GM21381 (cell line): ENCODE measurements around the gene ADGRF1.
"Not testable (repeated sequence)": the region's sequence is repeated elsewhere in the genome, so short reads cannot be mapped to it uniquely, and the experiment has no call there.

Experiments used
- ATAC-seq: cut with Tn5 transposase; IDR thresholded peaks from one replicate; pipeline ENCODE4 v1.9.1; 2021; ENCODE audit warnings: mild to moderate bottlenecking, moderate library complexity; ENCODE audit not compliant: unreplicated experiment

The ADGRF1 gene

GRCh38 chr6:47042275-47042791, at the start of gene ADGRF1:
Gene ADGRF1 (minus strand): TSS chr6:47042332. CDS start chr6:47029061, 13,271 bp downstream.
- no peak for ATAC-seq

GRCh38 chr6:47090881-47091280, 48.7 kb upstream of the ADGRF1 start:
- no peak for ATAC-seq

DNA sequence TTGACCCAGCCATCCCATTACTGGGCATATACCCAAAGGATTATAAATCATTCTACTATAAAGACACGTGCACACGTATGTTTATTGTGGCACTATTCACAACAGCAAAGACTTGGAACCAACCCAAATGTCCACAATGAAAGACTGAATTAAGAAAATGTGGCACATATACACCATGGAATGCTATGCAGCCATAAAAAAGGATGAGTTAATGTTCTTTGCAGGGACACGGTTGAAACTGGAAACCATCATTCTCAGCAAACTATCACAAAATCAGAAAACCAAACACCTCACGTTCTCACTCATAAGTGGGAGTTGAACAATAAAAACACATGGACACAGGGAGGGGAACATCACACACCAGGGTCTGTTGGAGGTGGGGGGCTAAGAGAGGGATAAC, 47.3 kb upstream of the ADGRF1 start:
- ATAC-seq: not testable (repeated sequence)

GRCh38 chr6:47086051-47086770, 44.1 kb upstream of the ADGRF1 start:
- ATAC-seq: no peak

DNA sequence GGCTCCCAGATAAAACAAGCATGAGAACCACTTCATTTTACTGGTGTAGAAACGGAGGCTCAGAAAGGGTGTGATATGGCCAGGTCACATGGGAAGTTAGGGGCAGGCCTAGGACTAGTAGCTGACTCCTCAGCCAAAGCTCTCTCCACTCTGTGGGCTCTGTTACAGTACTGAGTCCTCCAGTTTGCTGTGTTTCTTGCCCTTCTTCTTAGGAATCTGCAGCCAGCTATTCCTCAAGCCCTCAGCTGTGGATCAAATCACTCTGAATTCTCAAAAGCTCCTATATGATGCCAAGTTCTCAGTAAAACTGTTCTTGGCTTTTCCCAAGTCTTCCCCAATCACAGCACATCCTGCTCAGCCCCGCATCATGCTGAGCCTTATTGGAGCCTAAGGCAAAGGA, 42.5 kb upstream of the ADGRF1 start:
- ATAC-seq: no peak

- no peak for ATAC-seq
These were observed 41.5 kb upstream of the ADGRF1 start for GRCh38 chr6:47083586-47084047.

GRCh38 chr6:47080083-47080596, 38.0 kb upstream of the ADGRF1 start:
- no peak for ATAC-seq

DNA sequence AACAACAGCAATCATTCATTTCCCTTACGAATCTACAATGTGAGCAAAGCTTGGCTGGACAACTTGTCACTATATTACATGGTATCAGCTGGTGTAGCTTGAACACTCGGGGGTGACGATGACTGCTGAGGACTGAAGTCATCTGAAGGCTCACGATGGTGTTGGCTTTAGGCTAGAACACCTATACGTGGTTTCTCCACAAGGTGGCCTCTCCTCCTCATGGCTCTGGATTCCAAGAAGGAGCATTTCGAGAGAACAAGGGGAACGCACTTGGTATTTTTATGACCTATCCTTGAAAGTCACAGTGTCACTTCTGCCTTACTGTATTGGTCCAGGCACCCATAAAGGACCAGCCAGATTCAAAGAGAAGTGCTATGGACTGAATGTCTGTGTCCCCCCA, 37.5 kb upstream of the ADGRF1 start:
- no peak for ATAC-seq

DNA sequence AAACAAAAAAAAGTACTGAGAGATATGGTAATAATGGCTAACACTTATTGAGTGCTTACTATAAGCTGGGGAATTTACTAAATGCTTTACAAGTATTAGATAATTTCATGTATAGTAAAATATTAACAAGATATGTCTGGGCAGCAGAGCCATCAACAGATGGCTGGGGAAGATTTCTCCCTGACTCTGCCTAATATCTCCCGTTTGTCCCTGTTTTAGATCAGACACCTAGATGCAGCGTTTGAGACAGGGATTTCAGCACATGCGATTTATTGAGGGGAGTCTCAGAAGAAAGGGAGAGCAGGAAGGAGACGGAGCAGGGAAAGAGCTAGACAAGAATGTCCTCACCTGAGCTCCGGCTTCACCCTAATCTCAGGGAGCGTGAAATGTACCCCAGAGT, 36.9 kb upstream of the ADGRF1 start:
- ATAC-seq: no peak

DNA sequence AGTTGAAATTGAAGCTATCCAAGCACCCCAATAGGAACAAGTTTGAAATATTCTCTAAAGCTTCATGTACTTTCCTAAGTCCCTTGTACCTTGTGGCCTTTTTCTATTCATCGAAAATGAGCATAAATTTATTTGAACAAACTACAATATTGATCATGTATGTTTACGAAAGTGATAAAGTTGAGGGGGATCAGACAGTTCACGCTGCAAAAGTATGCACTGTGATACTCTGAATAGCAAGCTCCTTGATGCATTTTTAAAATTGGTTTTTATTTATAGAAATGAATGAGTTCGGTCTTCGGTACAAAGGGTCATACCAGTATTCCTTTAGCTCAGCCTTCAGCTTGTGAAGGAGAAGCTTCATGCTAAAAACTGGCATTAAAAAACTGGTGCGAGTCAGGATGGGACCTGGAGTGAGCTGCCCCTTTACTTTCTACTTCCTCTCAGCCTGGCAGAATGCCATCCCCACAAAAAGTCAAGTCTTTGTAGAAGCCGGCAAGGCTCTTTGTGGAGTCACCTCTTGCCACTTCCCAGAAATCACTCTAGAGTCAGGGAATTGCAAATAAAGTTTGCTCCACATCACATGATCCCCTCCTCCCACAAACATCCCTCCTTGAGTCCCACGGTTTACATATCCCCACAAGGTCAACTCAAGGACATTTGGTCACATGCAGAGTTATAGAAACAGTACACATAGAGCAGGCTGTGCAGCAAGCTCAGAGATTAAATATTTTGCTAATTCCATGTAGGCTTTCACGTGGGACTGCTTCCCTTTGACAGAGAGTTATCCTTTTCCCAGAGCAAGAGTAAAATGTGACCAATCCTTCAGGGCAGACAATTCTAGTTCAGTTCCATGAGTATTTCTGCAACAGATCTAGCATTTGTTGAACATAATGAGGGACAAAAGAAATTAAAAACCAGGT, 34.6 kb upstream of the ADGRF1 start:
- no peak for ATAC-seq

DNA sequence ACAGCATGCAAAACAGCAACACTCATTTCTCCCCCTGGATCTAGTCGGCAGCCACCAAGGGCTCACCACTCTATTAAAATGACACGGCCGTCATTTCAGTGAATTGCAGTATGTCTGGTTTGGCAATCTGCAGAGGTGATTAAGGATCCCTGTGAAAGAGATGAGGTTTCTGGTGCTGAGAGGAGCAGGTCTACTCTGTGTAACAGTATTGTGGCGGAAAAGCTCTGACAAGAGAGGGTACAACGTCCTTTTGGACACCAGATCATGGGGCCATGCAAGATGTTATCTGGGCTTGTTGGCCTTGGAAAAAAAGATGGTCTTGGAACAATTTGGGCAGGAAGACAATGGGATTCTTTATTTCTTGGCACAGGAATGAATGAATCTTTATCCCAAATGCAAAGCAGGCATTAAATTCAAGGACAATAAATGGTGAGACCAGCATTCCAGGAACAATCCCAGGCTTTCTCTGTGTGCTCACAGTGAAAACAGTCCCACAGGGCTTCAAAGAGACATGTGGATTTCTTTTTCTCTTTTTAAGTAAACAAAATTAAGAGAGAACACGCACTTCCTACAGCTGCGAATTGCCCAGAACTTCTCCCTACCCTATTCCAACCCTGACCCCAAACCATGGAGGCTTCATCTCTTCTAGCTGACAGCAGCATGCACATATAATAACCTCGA, 33.7 kb upstream of the ADGRF1 start:
- no peak for ATAC-seq

GRCh38 chr6:47075168-47075567, 33.0 kb upstream of the ADGRF1 start:
- no peak for ATAC-seq

DNA sequence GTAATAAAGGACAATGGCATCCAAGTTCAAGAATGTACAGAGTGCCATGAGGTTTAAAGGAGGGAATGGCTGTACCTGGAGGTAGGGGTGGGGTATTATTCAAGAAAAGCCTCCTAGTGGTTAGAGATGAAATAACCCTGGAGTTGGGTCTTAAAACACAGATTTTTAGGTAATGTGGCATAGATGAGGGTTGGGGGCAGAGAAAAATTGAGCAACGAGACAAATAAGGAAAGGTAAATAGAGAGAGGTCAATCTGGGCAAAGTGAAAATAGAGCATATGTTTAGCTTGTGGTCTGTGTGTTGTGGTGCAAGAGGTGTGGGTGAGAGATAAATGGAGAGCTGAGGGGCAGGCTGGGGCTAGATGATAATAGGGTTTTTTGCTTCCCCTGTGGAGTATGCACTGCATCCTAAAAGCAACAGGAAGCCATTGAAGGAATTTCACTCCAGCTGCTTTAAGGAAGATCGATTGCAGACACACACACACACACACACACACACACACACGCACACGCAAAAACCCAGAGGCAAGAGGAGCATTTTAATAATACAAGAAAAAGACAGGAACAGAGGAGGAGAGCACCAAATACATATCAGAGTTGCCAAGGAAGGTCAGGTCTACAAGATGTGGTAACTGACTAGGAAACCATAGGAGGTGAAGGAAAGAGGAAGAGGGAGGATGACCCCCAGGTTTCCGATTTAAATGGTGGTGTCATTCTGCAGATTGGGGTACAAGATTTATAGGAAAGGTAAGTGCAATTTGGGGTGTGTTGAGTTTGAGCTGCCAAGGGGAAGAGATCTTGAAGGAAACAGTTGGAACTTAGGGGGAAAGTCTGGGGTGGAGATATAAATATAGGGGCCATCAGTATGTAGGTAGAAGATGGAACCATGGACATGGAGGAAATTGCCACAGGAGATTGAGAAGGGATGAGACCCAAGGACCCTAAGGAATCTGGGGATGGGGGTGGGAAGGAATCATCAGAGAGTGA, 31.3 kb upstream of the ADGRF1 start:
- ATAC-seq: no peak

DNA sequence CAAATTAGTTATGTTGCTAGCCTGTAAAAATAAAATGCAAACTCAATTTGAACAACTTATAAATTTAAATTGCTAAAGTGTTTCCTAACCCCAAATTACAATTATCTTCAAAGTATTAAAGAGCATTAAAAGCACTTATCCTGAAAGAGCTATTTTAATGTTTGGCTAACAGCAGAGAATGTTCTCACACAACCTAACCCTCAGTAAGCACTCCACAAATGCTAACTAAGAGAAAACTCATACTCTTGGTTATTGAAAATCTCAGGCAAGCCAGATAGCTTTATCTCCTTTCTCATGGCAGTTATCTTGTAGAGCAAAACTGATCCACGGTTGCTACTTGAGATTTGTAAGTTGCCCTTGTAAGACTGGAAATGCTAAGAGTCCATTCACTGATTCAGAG, 30.5 kb upstream of the ADGRF1 start:
- ATAC-seq: no peak

DNA sequence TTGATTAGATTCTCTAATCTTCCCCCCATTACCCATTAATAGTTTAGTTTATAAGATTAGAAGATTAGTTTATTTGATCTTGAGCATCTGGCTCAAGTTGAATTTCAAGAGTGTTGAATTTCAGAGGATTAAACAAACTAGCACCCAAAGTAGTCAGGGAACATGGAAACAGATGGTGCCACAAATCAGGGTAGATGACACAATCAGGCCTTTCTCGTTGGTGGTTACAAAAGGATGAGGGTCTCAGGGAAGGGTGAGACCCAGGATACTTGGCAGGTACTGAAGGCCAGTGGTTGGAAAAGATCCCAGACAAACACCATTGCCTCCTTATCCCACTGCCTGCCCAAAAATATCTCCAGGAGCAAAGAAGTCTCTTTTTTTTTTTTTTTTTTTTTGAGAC, 29.5 kb upstream of the ADGRF1 start:
- ATAC-seq: no peak

DNA sequence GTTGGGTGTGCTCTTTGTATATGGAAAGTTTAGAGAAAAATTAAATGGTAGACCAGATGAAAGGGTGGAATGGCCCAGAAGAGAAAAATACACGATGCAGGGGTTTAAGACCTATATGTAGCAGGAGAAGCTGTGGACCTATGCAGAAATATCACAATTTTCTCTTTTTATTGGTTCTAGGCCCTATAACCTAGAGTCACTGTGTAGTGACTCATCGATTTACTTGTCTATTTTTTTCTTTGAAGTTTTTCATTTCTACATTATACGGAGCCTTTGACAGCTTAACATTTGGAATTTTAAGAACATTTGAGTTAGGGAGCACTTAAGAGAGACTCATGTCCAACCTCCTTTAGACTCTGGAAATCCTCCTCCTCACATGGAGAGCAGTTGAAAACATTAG, 28.3 kb upstream of the ADGRF1 start:
- ATAC-seq: no peak

DNA sequence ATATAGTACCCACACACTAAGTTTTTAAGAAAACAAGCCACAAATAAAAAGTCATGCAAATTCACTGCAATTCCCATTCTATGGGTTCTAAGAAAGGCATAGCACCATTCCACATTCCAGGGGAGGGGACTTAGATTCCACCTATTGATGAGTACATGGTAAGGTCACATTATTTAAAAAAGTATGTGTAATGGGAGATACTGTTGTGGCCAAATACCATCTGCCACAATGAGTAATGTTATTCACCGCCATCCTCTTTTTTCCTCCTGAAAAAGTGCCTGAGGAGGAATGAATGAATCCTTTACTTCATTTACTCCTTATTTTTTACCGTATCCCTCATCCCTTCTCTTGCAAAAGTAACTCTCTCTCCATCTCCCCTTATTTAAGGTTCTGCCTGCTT, 27.0 kb upstream of the ADGRF1 start:
- ATAC-seq: no peak

DNA sequence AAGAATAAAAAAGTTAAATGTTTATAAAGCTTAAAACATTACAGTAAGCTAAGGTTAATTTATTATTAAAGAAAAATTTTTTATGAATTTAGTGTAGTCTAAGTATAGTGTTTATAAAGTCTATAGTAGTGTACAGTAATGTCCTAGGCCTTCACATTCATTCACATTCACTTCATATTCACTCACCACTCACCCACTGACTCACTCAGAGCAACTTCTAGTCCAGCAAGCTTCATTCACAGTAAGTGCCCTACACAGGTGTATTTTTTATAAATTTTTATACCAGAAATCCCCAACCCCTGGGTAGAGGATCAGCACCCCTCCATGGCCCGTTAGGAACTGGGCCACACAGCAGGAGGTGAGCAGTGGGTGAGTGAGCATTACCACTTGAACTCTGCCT, 24.3 kb upstream of the ADGRF1 start:
- ATAC-seq: no peak

GRCh38 chr6:47064274-47064673, 22.1 kb upstream of the ADGRF1 start:
- no peak for ATAC-seq

GRCh38 chr6:47062346-47062745, 20.2 kb upstream of the ADGRF1 start:
- no peak for ATAC-seq
